SK-N-SH (cell line): ENCODE results near the gene OLAH. TPM values are rescaled to one million over a fixed set of nuclear protein-coding genes. Genes with fewer than 3 reads are reported as not detected.

Experiments
- CTCF ChIA-PET: fragments of 300-600, 350-600 bp; formaldehyde crosslinking; extraction: SDS; loops from one replicate; lab custom pipeline; 2021; lab: Yijun Ruan, JAX
- POLR2A ChIA-PET: fragments of 350-600 bp; sonication (Branson Sonifier 250); formaldehyde crosslinking; extraction: SDS; loops from one replicate; lab custom pipeline; 2020; ENCODE audit warnings: antibody characterized with exemption, inconsistent platforms; lab: Yijun Ruan, JAX
- DNase-seq: peaks from one replicate; pipeline ENCODE4 v3.0.0; 2012
- H2AFZ ChIP-seq: fragments of 200-600 bp; sonication (generic); 2 replicates; pipeline ENCODE4 v1.8.1; 2016; ENCODE audit warnings: antibody characterized with exemption, mild to moderate bottlenecking, low read depth
- H3F3A ChIP-seq: fragments of 200-600 bp; sonication (generic); replicated peaks from 2 replicates; pipeline ENCODE3; 2016; ENCODE audit warnings: antibody characterized with exemption, mild to moderate bottlenecking; ENCODE audit not compliant: insufficient read depth
- H3K27ac ChIP-seq, 2 experiments: fragments of 200-500 bp in 1 of 2; fragments of 200-600 bp in 1 of 2; sonication (Bioruptor generic) in 1 of 2; sonication (generic), shearing (Covaris generic) in 1 of 2; 2 replicates each; pipeline versions ENCODE4 v1.5.1 to v1.6.1; 2014 to 2016; ENCODE audit warnings: low read depth in 2 of 2, inconsistent platforms in 1 of 2, low read length in 1 of 2, mild to moderate bottlenecking in 1 of 2, mixed read lengths in 1 of 2
- H3K27me3 ChIP-seq: fragments of 200-600 bp; sonication (generic), shearing (Covaris generic); 2 replicates; pipeline ENCODE4 v1.6.1; 2016; ENCODE audit warnings: mixed run types; ENCODE audit not compliant: insufficient read depth
- H3K36me3 ChIP-seq, 2 experiments: fragments of 200-500 bp in 1 of 2; fragments of 200-600 bp in 1 of 2; sonication (Bioruptor generic) in 1 of 2; sonication (generic) in 1 of 2; replicated peaks in 1 of 2; 2 replicates each; pipeline versions ENCODE3 to v1.5.1; 2014 to 2016; ENCODE audit warnings: low read length in 1 of 2, mild to moderate bottlenecking in 1 of 2; ENCODE audit not compliant: insufficient read depth in 2 of 2, control insufficient read depth in 1 of 2
- H3K4me1 ChIP-seq, 2 experiments: fragments of 200-500 bp in 1 of 2; fragments of 200-600 bp in 1 of 2; sonication (Bioruptor generic) in 1 of 2; sonication (generic), shearing (Covaris generic) in 1 of 2; 2 replicates each; pipeline versions ENCODE4 v1.5.1 to v1.6.1; 2014 to 2016; ENCODE audit warnings: low read depth in 1 of 2, low read length in 1 of 2, mixed run types in 1 of 2; ENCODE audit not compliant: insufficient read depth in 2 of 2, control insufficient read depth in 1 of 2
- H3K4me2 ChIP-seq: fragments of 200-600 bp; sonication (generic), shearing (Covaris generic); 2 replicates; pipeline ENCODE4 v1.6.1; 2017; ENCODE audit warnings: mixed run types
- H3K4me3 ChIP-seq, 2 experiments: fragments of 200-500 bp in 1 of 2; fragments of 200-600 bp in 1 of 2; sonication (Bioruptor generic) in 1 of 2; sonication (generic), shearing (Covaris generic) in 1 of 2; 2 replicates each; pipeline versions ENCODE4 v1.5.1 to v1.8.1; 2014 to 2016; ENCODE audit warnings: low read depth in 2 of 2, inconsistent platforms in 1 of 2, low read length in 1 of 2, mild to moderate bottlenecking in 1 of 2, mixed read lengths in 1 of 2, moderate library complexity in 1 of 2
- H3K79me2 ChIP-seq: fragments of 200-600 bp; sonication (generic); 2 replicates; pipeline ENCODE4 v1.8.1; 2017; ENCODE audit warnings: mild to moderate bottlenecking; ENCODE audit not compliant: insufficient read depth
- H3K9ac ChIP-seq: fragments of 200-600 bp; sonication (generic); 2 replicates; pipeline ENCODE4 v1.6.1; 2017; ENCODE audit warnings: mixed run types
- H3K9me2 ChIP-seq: fragments of 200-600 bp; sonication (generic); 2 replicates; pipeline ENCODE4 v1.6.1; 2017; ENCODE audit warnings: mixed run types
- H3K9me3 ChIP-seq: fragments of 200-600 bp; sonication (generic); 2 replicates; pipeline ENCODE4 v1.6.1; 2017; ENCODE audit warnings: mixed run types, mild to moderate bottlenecking, moderate library complexity
- H4K20me1 ChIP-seq: fragments of 200-600 bp; sonication (generic); 2 replicates; pipeline ENCODE4 v1.6.1; 2017; ENCODE audit warnings: mild to moderate bottlenecking, mixed run types; ENCODE audit not compliant: insufficient read depth
- CHD2 ChIP-seq: fragments of 150-350 bp; IDR thresholded peaks from 2 replicates; pipeline ENCODE4 v1.6.1; 2018; ENCODE audit warnings: low read length; ENCODE audit not compliant: partially characterized antibody
- EP300 ChIP-seq, 2 experiments: IDR thresholded peaks; 2 replicates each; pipeline versions ENCODE4 v1.4.0 to v1.6.1; 2012; ENCODE audit warnings: borderline replicate concordance in 1 of 2, low read depth in 1 of 2, low read length in 1 of 2
- EZH2phosphoT487 ChIP-seq: fragments of 200-600 bp; sonication (generic); IDR thresholded peaks from 2 replicates; pipeline ENCODE4 v1.6.1; 2017; ENCODE audit warnings: low read depth, mixed run types, mild to moderate bottlenecking, antibody characterized with exemption, moderate library complexity, borderline replicate concordance
- FOSL2 ChIP-seq: IDR thresholded peaks from 2 replicates; pipeline ENCODE4 v1.4.0; 2012; ENCODE audit warnings: low read depth, mild to moderate bottlenecking, moderate library complexity, borderline replicate concordance
- FOXJ3 ChIP-seq: sonication (generic); formaldehyde crosslinking; IDR thresholded peaks from 2 replicates; pipeline ENCODE4 v1.5.1; 2020; ENCODE audit warnings: mild to moderate bottlenecking, missing genetic modification reagents
- GATA2 ChIP-seq: sonication (generic); formaldehyde crosslinking; IDR thresholded peaks from 2 replicates; pipeline ENCODE4 v1.5.0; 2020; ENCODE audit warnings: mild to moderate bottlenecking, missing genetic modification reagents
- MEF2A ChIP-seq: IDR thresholded peaks from 2 replicates; pipeline ENCODE4 v1.4.0; 2012; ENCODE audit warnings: low read depth, borderline replicate concordance
- MXI1 ChIP-seq: IDR thresholded peaks from 2 replicates; pipeline ENCODE4 v1.6.1; 2012; ENCODE audit warnings: mild to moderate bottlenecking, low read depth, low read length, improper control_type of control experiment
- RFX5 ChIP-seq: IDR thresholded peaks from 2 replicates; pipeline ENCODE4 v1.6.1; 2012; ENCODE audit warnings: mild to moderate bottlenecking, improper control_type of control experiment, low read length
- SIN3A ChIP-seq: IDR thresholded peaks from 2 replicates; pipeline ENCODE4 v1.6.1; 2012; ENCODE audit warnings: low read depth, mild to moderate bottlenecking, low read length, moderate library complexity, borderline replicate concordance
- TAF1 ChIP-seq: IDR thresholded peaks from 2 replicates; pipeline ENCODE4 v1.6.1; 2012; ENCODE audit warnings: low read depth, mild to moderate bottlenecking, low read length, moderate library complexity, borderline replicate concordance
- TEAD4 ChIP-seq: IDR thresholded peaks from 2 replicates; pipeline ENCODE4 v1.4.0; 2012; ENCODE audit warnings: mild to moderate bottlenecking, borderline replicate concordance; ENCODE audit not compliant: insufficient read depth
- YY1 ChIP-seq: IDR thresholded peaks from 2 replicates; pipeline ENCODE4 v1.4.0; 2012; ENCODE audit warnings: low read depth, mild to moderate bottlenecking
- WGBS: methylation state at CpG from one replicate; pipeline ENCODE4 v1.1.6; 2017; ENCODE audit warnings: low lambda C conversion rate; 5-methylcytosine and 5-hydroxymethylcytosine counted together
- polyA plus RNA-seq, 3 experiments: library from polyadenylated mRNA; depleted of rRNA; stranded (reverse); fragments of >200 nt; gene quantifications; 2 replicates each; pipeline ENCODE4 v1.2.3, GENCODE V29; 2012
- TF ChIP-seq, protein P1 (sequence below): fragments of 150-350 bp; IDR thresholded peaks from 2 replicates; pipeline ENCODE4 v1.6.1; 2016; ENCODE audit warnings: mild to moderate bottlenecking, low read depth, low read length
- TF ChIP-seq, protein P2 (sequence below): IDR thresholded peaks from 2 replicates; pipeline ENCODE4; 2012
- TF ChIP-seq, protein P3 (sequence below): fragments of 200-600 bp; sonication (generic); IDR thresholded peaks from 2 replicates; pipeline ENCODE4 v1.6.1; 2017; ENCODE audit warnings: antibody characterized with exemption, mild to moderate bottlenecking, moderate library complexity
- TF ChIP-seq, protein P4 (sequence below): IDR thresholded peaks from 2 replicates; pipeline ENCODE4 v1.4.0; 2012; ENCODE audit warnings: low read depth, borderline replicate concordance

Gene OLAH
- polyA plus RNA-seq (2012; rRNA removed) = not detected in 2 replicates
- polyA plus RNA-seq (2012; cell fraction: cytosol; rRNA removed) = not detected in 2 replicates
- 0.05 TPM in 1 of 2 replicates, not detected in the other for polyA plus RNA-seq (2012; cell fraction: nucleus; rRNA removed)

- Histone ChIP-seq H3K9me2 (no peaks in the 10 kb centered on the region), H3K27me3 (no peaks in the 10 kb centered on the region), H4K20me1 (no peaks in the 10 kb centered on the region), H3K9ac (no peak within 1 kb of the TSS), H3K27ac (no peak within 1 kb of the TSS), H3K36me3 (no peaks in the 10 kb centered on the region), H3K9me3 (no peaks in the 10 kb centered on the region), H3K4me2 (no peak within 1 kb of the TSS)
- ChIA-PET CTCF (no interaction called here), POLR2A (no interaction called here)
- WGBS = 40% methylated on average over 1 of the region's 1 CpG
- no peak for TF ChIP-seq GATA2 (CRISPR knock-in tag)
- TF ChIP-seq, protein P1, sequence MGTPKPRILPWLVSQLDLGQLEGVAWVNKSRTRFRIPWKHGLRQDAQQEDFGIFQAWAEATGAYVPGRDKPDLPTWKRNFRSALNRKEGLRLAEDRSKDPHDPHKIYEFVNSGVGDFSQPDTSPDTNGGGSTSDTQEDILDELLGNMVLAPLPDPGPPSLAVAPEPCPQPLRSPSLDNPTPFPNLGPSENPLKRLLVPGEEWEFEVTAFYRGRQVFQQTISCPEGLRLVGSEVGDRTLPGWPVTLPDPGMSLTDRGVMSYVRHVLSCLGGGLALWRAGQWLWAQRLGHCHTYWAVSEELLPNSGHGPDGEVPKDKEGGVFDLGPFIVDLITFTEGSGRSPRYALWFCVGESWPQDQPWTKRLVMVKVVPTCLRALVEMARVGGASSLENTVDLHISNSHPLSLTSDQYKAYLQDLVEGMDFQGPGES = no peak
- no peak for TF ChIP-seq RFX5
- TF ChIP-seq, protein P2, sequence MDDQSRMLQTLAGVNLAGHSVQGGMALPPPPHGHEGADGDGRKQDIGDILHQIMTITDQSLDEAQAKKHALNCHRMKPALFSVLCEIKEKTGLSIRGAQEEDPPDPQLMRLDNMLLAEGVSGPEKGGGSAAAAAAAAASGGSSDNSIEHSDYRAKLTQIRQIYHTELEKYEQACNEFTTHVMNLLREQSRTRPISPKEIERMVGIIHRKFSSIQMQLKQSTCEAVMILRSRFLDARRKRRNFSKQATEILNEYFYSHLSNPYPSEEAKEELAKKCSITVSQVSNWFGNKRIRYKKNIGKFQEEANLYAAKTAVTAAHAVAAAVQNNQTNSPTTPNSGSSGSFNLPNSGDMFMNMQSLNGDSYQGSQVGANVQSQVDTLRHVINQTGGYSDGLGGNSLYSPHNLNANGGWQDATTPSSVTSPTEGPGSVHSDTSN = no peak
- TF ChIP-seq FOSL2 = no peak
- TF ChIP-seq TEAD4 = no peak
- TF ChIP-seq FOXJ3 (CRISPR knock-in tag) = no peak
- no peak for TF ChIP-seq CHD2
- TF ChIP-seq, protein P3, sequence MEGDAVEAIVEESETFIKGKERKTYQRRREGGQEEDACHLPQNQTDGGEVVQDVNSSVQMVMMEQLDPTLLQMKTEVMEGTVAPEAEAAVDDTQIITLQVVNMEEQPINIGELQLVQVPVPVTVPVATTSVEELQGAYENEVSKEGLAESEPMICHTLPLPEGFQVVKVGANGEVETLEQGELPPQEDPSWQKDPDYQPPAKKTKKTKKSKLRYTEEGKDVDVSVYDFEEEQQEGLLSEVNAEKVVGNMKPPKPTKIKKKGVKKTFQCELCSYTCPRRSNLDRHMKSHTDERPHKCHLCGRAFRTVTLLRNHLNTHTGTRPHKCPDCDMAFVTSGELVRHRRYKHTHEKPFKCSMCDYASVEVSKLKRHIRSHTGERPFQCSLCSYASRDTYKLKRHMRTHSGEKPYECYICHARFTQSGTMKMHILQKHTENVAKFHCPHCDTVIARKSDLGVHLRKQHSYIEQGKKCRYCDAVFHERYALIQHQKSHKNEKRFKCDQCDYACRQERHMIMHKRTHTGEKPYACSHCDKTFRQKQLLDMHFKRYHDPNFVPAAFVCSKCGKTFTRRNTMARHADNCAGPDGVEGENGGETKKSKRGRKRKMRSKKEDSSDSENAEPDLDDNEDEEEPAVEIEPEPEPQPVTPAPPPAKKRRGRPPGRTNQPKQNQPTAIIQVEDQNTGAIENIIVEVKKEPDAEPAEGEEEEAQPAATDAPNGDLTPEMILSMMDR = no peak
- no peak for TF ChIP-seq EZH2phosphoT487
- no peak for TF ChIP-seq TAF1
- no peak for TF ChIP-seq SIN3A
- TF ChIP-seq YY1 = no peak
- TF ChIP-seq EP300 (IDR thresholded peaks at IDR 0.05; ENCODE audit: borderline replicate concordance in 1 of 2, low read depth in 1 of 2, low read length in 1 of 2) = no peak
- TF ChIP-seq MEF2A = no peak
- TF ChIP-seq, protein P4, sequence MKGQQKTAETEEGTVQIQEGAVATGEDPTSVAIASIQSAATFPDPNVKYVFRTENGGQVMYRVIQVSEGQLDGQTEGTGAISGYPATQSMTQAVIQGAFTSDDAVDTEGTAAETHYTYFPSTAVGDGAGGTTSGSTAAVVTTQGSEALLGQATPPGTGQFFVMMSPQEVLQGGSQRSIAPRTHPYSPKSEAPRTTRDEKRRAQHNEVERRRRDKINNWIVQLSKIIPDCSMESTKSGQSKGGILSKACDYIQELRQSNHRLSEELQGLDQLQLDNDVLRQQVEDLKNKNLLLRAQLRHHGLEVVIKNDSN = no peak
- no peak for TF ChIP-seq MXI1
- TF ChIP-seq, all 33 proteins: peak for 0
- H3K79me2 ChIP-seq = no peaks in the 10 kb centered on the region
- no peaks in the 10 kb centered on the region for H3F3A ChIP-seq
- H2AFZ ChIP-seq = no peak within 1 kb of the TSS
- H3K4me3 ChIP-seq = no peak within 1 kb of the TSS
- H3K4me1 ChIP-seq = no peaks in the 10 kb centered on the region
- DNase-seq = no peak
Measured at GRCh38 chr10:15043674-15044073, at the start of gene OLAH. Gene OLAH, plus strand, starts transcription at chr10:15043943. Its CDS starts 3,346 bp downstream, at chr10:15047289.
